Kidney (tissue), 14 donors: ENCODE results near the gene ADAM21. TPM values are rescaled to one million over a fixed set of nuclear protein-coding genes. Genes with fewer than 3 reads are reported as not detected.
A peak's percentile ranks its signal among the peaks of the same experiment; 100 is the strongest.
"Not testable (repeated sequence)": the region's sequence is repeated elsewhere in the genome, so short reads cannot be mapped to it uniquely, and the experiment has no call there.

Source experiments
- DNase-seq, 5 donors: peaks; one replicate each; pipeline ENCODE4 v3.0.0-alpha.2; 2013 to 2020
- FAIRE-seq: peaks from 2 replicates; lab custom pipeline; 2012; peaks lifted over from hg19 to GRCh38; lab: Jason Lieb, UNC
- H3K27ac ChIP-seq, 2 donors: one replicate each; pipeline ENCODE4 v1.7.0; 2013; ENCODE audit warnings: low read depth in 2 of 2, low read length in 2 of 2, inconsistent platforms in 1 of 2
- H3K27me3 ChIP-seq: one replicate; pipeline ENCODE4 v1.7.1; 2013; ENCODE audit warnings: low read length, inconsistent platforms; ENCODE audit not compliant: control insufficient read depth, insufficient read depth
- H3K36me3 ChIP-seq, 3 donors: one replicate each; pipeline versions ENCODE4 v1.7.0 to v1.7.1; 2013; ENCODE audit warnings: low read length in 3 of 3, control low read depth in 1 of 3, inconsistent platforms in 1 of 3; ENCODE audit not compliant: insufficient read depth in 3 of 3, control insufficient read depth in 2 of 3
- H3K4me1 ChIP-seq, 3 donors: one replicate each; pipeline versions ENCODE4 v1.7.0 to v1.7.1; 2013; ENCODE audit warnings: low read length in 3 of 3, inconsistent platforms in 1 of 3, low read depth in 1 of 3; ENCODE audit not compliant: control insufficient read depth in 2 of 3, insufficient read depth in 2 of 3
- H3K4me3 ChIP-seq, 3 donors: one replicate each; pipeline versions ENCODE4 v1.7.0 to v1.8.1; 2013; ENCODE audit warnings: low read length in 3 of 3, control low read depth in 1 of 3, inconsistent platforms in 1 of 3
- H3K9ac ChIP-seq, 3 donors: one replicate each; pipeline versions ENCODE4 v1.7.0 to v1.7.1; 2013; ENCODE audit warnings: low read length in 3 of 3, control low read depth in 1 of 3, inconsistent platforms in 1 of 3
- H3K9me3 ChIP-seq, 3 donors: one replicate each; pipeline versions ENCODE4 v1.7.0 to v1.7.1; 2013; ENCODE audit warnings: low read length in 3 of 3, control low read depth in 1 of 3, inconsistent platforms in 1 of 3; ENCODE audit not compliant: control insufficient read depth in 2 of 3, insufficient read depth in 1 of 3
- intact Hi-C: fragments of 100-400 bp; cut with DNase I; formaldehyde crosslinking; loops from one replicate; pipeline ENCODE4 v1.11.1; 2022
- polyA plus RNA-seq: library from polyadenylated mRNA; stranded (reverse); fragments of 350-450 nt; fragmentation: Illumina TruSeq; extraction: RNeasy Lipid Tissue Mini Kit (QIAGEN cat#74804); gene quantifications from one replicate; pipeline ENCODE4 v1.2.3, GENCODE V29; 2014; ENCODE audit warnings: low read depth, low replicate concordance; ENCODE audit not compliant: insufficient read depth
- total RNA-seq: library from RNA; stranded (reverse); fragmentation: NEBNext Ultra II Directional; extraction: Animal tissue kit (Norgen Biotek cat#: 25700); gene quantifications from one replicate; pipeline ENCODE4 v1.2.1, GENCODE V29; 2021
- TF ChIP-seq, protein P1 (sequence below): IDR thresholded peaks from 3 replicates; pipeline ENCODE4 v1.5.1; 2012; ENCODE audit warnings: mild to moderate bottlenecking, moderate library complexity, borderline replicate concordance; ENCODE audit not compliant: insufficient read depth; ENCODE audit errors: extremely low read depth
- donor health status: control.
- donor health status: control.
- donor health status: control.
- donor health status: control.
- donor health status: control.
- donor health status: DM: yes; HTN: yes; CAD: no.
- donor health status: Normal renal cell carcinoma (clear cell type).

ADAM21 gene
- total and polyA plus RNA-seq, 2 donors from 2014 or later: 0.13 to 0.28 TPM

GRCh38 chr14:70422538-70422937 lies 29.4 kb upstream of the ADAM21 start:
- FAIRE-seq (no peak), DNase-seq (no peak)
- intact Hi-C loops: no loop called here
- Histone ChIP-seq H3K36me3 (no peaks in the 10 kb centered on the region), H3K27me3 (no peaks in the 10 kb centered on the region), H3K9me3 (no peaks in the 10 kb centered on the region), H3K9ac (no peak overlapping the region), H3K4me1 (no peaks in the 10 kb centered on the region), H3K27ac (no peak overlapping the region), H3K4me3 (no peak overlapping the region)
- TF ChIP-seq, protein P1, sequence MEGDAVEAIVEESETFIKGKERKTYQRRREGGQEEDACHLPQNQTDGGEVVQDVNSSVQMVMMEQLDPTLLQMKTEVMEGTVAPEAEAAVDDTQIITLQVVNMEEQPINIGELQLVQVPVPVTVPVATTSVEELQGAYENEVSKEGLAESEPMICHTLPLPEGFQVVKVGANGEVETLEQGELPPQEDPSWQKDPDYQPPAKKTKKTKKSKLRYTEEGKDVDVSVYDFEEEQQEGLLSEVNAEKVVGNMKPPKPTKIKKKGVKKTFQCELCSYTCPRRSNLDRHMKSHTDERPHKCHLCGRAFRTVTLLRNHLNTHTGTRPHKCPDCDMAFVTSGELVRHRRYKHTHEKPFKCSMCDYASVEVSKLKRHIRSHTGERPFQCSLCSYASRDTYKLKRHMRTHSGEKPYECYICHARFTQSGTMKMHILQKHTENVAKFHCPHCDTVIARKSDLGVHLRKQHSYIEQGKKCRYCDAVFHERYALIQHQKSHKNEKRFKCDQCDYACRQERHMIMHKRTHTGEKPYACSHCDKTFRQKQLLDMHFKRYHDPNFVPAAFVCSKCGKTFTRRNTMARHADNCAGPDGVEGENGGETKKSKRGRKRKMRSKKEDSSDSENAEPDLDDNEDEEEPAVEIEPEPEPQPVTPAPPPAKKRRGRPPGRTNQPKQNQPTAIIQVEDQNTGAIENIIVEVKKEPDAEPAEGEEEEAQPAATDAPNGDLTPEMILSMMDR: no peak

DNA sequence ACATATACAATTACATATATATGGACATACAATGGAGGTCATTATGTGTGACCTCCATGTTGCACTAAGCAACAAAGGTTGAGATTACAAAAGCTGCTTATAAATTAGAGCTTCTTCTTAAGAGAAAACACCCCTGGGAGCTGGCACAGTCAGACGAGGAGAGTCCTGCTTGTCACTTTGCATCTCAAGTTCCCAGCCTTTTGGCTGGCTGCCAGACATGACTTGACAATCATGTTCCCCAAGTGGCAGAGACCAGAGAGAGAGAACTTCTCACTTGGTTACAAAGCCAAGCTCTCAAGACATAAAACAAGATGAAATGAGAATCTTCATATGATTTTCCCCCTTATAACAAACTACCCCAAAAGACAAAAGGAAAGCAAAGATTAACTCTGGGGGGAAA lies 26.6 kb upstream of the ADAM21 start:
- peak in 1 of 5 donors; percentile 3 for DNase-seq
- TF ChIP-seq, protein P1: no peak
- H3K27me3 ChIP-seq: no peaks in the 10 kb centered on the region
- intact Hi-C loops: no loop called here
- H3K9me3 ChIP-seq: no peaks in the 10 kb centered on the region
- no peak overlapping the region for H3K4me3 ChIP-seq
- H3K9ac ChIP-seq: no peak overlapping the region
- no peaks in the 10 kb centered on the region for H3K36me3 ChIP-seq
- FAIRE-seq: no peak
- H3K27ac ChIP-seq: no peak overlapping the region
- no peaks in the 10 kb centered on the region for H3K4me1 ChIP-seq

- H3K9ac ChIP-seq, FAIRE-seq, intact Hi-C loops, H3K4me1 ChIP-seq, H3K27ac ChIP-seq, DNase-seq, H3K27me3 ChIP-seq, H3K9me3 ChIP-seq, H3K36me3 ChIP-seq, H3K4me3 ChIP-seq: not testable (repeated sequence)
Measured at GRCh38 chr14:70426555-70426954, 25.4 kb upstream of the ADAM21 start.

DNA sequence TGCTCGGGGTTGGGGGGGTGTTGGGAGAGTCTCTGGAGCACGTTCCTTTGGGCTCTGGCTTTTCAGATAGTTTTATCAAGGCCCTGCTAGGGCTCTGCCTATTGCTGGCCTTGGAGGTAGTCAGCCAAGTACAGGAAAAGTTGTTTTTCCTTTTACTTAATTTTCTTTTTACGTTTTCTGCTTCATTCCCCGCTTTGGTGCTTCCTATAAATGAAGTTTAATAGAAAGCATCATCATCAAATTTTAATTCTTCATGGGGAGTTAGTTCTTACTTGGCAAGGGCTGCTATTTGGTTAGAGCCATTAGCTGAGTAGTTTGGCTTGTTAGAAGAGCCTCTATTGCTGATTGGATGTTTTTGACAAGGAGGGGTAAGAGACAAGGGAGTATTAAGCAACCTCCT lies 15.1 kb upstream of the ADAM21 start:
- Histone ChIP-seq H3K9ac (no peak overlapping the region), H3K4me3 (no peak overlapping the region), H3K27ac (no peak overlapping the region), H3K27me3 (no peaks in the 10 kb centered on the region), H3K36me3 (no peaks in the 10 kb centered on the region), H3K9me3 (peaks cover 0 to 26% (median 3%) of the 10 kb centered on the region in 3 donors), H3K4me1 (no peaks in the 10 kb centered on the region)
- FAIRE-seq: no peak
- TF ChIP-seq, protein P1: no peak
- no peak for DNase-seq
- intact Hi-C loops: no loop called here
